Osteoblast (primary cell): ENCODE data around the gene PLSCR2. TPM values are rescaled to one million over a fixed set of nuclear protein-coding genes. Genes with fewer than 3 reads are reported as not detected.
"Not testable (repeated sequence)": the region's sequence is repeated elsewhere in the genome, so short reads cannot be mapped to it uniquely, and the experiment has no call there.

Experiments
- DNase-seq: peaks from one replicate; pipeline ENCODE4 v3.0.0; 2011; ENCODE audit warnings: low spot score, mixed read lengths; ENCODE audit not compliant: insufficient read length; ENCODE audit errors: missing footprints
- H2AFZ ChIP-seq: 2 replicates; pipeline ENCODE4 v1.6.0; 2011; ENCODE audit warnings: mild to moderate bottlenecking, low read length
- H3K27ac ChIP-seq: 2 replicates; pipeline ENCODE4 v1.5.1; 2011; ENCODE audit warnings: mild to moderate bottlenecking, low read depth, low read length, moderate library complexity
- H3K27me3 ChIP-seq: 2 replicates; pipeline ENCODE4 v1.6.0; 2012; ENCODE audit warnings: mild to moderate bottlenecking, control low read depth, inconsistent platforms, low read length, moderate library complexity; ENCODE audit not compliant: insufficient read depth
- H3K36me3 ChIP-seq: 2 replicates; pipeline ENCODE4 v1.5.1; 2011; ENCODE audit warnings: mild to moderate bottlenecking, low read length, control low read depth, moderate library complexity; ENCODE audit not compliant: insufficient read depth
- H3K4me1 ChIP-seq: 2 replicates; pipeline ENCODE4 v1.5.1; 2011; ENCODE audit warnings: mild to moderate bottlenecking, low read length, control low read depth, moderate library complexity; ENCODE audit not compliant: insufficient read depth
- H3K4me2 ChIP-seq: 2 replicates; pipeline ENCODE4 v1.6.0; 2011; ENCODE audit warnings: mild to moderate bottlenecking, low read length; ENCODE audit not compliant: insufficient read depth
- H3K4me3 ChIP-seq: fragments of 200-600 bp; sonication (generic); 3 replicates; pipeline ENCODE4 v1.5.1; 2012; ENCODE audit warnings: mild to moderate bottlenecking, low read length, inconsistent platforms; ENCODE audit not compliant: insufficient read depth
- H3K79me2 ChIP-seq: 2 replicates; pipeline ENCODE4 v1.6.0; 2012; ENCODE audit warnings: mild to moderate bottlenecking, low read length, control low read depth, inconsistent platforms; ENCODE audit not compliant: insufficient read depth
- H3K9me3 ChIP-seq: 2 replicates; pipeline ENCODE4 v1.5.1; 2011; ENCODE audit warnings: low read depth, low read length, control low read depth
- H4K20me1 ChIP-seq: 2 replicates; pipeline ENCODE4 v1.6.0; 2012; ENCODE audit warnings: mild to moderate bottlenecking, low read length, control low read depth; ENCODE audit not compliant: insufficient read depth
- total RNA-seq: library from RNA; depleted of rRNA; stranded (reverse); fragments of >200 nt; gene quantifications from 2 replicates; pipeline ENCODE4 v1.2.3, GENCODE V29; 2012
- TF ChIP-seq, protein P1 (sequence below): IDR thresholded peaks from 2 replicates; pipeline ENCODE4 v1.5.1; 2011; ENCODE audit warnings: mild to moderate bottlenecking, low read depth, low read length, moderate library complexity; ENCODE audit errors: extremely low read depth

PLSCR2 gene
- total RNA-seq, 1 donor = not detected

DNA sequence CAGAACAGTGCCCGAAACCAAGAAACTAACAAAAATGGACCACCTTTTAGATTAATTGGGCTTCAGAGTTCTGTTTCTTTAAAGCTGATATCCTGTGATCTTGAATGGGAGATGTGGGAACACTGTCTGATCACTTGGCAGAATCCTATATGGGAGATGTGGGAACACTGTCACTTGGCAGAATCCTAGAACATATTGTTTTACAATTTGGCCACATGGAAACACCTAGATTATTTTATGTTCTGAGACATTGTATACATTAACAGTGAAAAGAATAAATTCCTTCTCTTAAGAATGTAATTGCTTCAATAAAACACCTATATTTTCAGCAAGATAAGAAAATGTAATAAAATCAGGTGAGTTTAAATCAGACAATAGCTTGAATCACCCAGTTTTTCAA lies 30.3 kb upstream of the PLSCR2 start:
- DNase-seq = no peak
- H3K4me2 ChIP-seq = no peak overlapping the region
- no peak overlapping the region for H2AFZ ChIP-seq
- H3K36me3 ChIP-seq = no peaks in the 10 kb centered on the region
- no peaks in the 10 kb centered on the region for H3K9me3 ChIP-seq
- H3K27ac ChIP-seq = no peak overlapping the region
- no peaks in the 10 kb centered on the region for H3K79me2 ChIP-seq
- H3K4me1 ChIP-seq = peaks cover 15% of the 10 kb centered on the region
- no peaks in the 10 kb centered on the region for H3K27me3 ChIP-seq
- TF ChIP-seq, protein P1, sequence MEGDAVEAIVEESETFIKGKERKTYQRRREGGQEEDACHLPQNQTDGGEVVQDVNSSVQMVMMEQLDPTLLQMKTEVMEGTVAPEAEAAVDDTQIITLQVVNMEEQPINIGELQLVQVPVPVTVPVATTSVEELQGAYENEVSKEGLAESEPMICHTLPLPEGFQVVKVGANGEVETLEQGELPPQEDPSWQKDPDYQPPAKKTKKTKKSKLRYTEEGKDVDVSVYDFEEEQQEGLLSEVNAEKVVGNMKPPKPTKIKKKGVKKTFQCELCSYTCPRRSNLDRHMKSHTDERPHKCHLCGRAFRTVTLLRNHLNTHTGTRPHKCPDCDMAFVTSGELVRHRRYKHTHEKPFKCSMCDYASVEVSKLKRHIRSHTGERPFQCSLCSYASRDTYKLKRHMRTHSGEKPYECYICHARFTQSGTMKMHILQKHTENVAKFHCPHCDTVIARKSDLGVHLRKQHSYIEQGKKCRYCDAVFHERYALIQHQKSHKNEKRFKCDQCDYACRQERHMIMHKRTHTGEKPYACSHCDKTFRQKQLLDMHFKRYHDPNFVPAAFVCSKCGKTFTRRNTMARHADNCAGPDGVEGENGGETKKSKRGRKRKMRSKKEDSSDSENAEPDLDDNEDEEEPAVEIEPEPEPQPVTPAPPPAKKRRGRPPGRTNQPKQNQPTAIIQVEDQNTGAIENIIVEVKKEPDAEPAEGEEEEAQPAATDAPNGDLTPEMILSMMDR = no peak
- H3K4me3 ChIP-seq = no peak overlapping the region
- no peaks in the 10 kb centered on the region for H4K20me1 ChIP-seq

DNA sequence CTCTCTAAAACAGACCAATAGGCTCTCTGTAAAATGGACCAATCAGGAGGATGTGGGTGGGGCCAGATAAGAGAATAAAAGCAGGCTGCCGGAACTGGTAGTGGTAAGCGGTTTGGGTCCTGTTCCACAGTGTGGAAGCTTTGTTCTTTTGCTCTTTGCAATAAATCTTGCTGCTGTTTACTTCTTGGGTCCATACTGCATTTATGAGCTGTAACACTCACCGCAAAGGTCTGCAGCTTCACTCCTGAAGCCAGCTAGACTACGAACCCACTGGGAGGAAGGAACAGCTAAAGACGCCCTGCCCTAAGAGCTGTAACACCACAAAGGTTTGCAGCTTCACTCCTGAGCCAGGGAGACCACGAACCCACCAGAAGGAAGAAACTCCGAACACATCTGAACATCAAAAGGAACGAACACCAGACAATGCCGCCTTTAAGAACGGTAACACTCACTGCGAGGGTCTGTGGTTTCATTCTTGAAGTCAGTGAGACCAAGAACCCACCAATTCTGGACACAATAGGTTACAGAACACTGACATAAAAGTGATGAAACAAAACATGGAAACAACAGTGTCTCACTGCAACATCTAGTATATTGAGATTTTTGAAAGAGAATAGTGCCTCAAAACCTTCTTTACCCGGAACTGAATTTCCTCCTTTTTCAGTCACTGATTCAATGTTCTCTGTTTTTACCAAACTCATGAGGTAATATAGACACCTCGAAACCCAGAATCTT lies 28.8 kb upstream of the PLSCR2 start:
- no peak overlapping the region for H3K27ac ChIP-seq
- DNase-seq = no peak
- no peaks in the 10 kb centered on the region for H3K27me3 ChIP-seq
- H4K20me1 ChIP-seq = no peaks in the 10 kb centered on the region
- TF ChIP-seq, protein P1 = no peak
- H3K4me3 ChIP-seq = no peak overlapping the region
- peaks cover 6% of the 10 kb centered on the region for H3K4me1 ChIP-seq
- H3K79me2 ChIP-seq = no peaks in the 10 kb centered on the region
- H3K9me3 ChIP-seq = no peaks in the 10 kb centered on the region
- H3K36me3 ChIP-seq = no peaks in the 10 kb centered on the region
- no peak overlapping the region for H2AFZ ChIP-seq
- H3K4me2 ChIP-seq = no peak overlapping the region

DNA sequence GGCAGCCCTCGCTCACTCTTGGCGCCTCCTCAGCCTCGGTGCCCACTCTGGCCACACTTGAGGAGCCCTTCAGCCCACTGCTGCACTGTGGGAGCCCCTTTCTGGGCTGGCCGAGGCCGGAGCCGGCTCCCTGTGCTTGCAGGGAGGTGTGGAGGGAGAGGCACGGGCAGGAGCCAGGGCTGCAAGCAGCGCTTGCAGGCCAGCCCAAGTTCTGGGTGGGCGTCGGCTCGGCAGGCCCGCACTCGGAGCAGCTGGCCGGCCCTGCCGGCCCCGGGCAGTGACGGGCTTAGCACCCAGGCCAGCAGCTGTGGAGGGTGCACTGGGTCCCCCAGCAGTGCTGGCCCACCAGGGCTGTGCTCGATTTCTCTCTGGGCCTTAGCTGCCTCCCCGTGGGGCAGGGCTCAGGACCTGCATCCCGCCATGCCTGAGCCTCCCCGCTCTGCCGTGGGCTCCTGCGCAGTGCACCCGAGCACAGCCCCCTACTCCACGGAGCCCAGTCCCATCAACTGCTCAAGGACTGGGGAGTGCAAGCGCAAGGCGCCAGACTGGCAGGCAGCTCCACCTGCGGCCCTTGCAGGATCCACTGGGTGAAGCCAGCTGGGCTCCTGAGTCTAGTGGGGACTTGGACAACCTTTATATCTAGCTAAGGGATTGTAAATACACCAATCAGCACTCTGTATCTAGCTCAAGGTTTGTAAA lies 27.9 kb upstream of the PLSCR2 start:
- H3K4me1 ChIP-seq, H3K27me3 ChIP-seq, H4K20me1 ChIP-seq, H3K4me2 ChIP-seq, H3K36me3 ChIP-seq, H2AFZ ChIP-seq, H3K4me3 ChIP-seq, DNase-seq, H3K27ac ChIP-seq, H3K79me2 ChIP-seq, H3K9me3 ChIP-seq: not testable (repeated sequence)

DNA sequence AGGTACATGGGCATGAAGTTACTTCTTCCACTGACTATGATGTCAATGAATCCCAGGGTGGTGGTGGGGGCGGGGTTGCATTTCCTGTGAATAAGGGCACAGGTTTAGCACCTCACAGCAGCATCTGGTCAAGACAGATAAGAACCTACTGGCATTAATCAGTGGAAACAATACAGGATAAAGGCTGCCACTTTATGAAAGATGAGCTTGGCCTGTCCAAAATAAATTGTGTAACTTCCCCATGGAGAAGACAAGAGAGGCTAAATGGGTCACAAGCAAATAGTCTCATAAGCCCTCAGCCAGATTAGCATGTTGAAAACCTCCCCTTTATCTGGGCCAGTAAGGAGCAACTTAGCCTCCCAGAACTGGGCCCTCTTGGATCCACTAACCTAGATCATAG lies 27.4 kb upstream of the PLSCR2 start:
- Histone ChIP-seq H3K9me3 (no peaks in the 10 kb centered on the region), H2AFZ (no peak overlapping the region), H3K27ac (no peak overlapping the region), H3K4me2 (no peak overlapping the region), H3K36me3 (no peaks in the 10 kb centered on the region), H3K4me3 (no peak overlapping the region), H3K79me2 (no peaks in the 10 kb centered on the region), H4K20me1 (no peaks in the 10 kb centered on the region), H3K4me1 (no peaks in the 10 kb centered on the region), H3K27me3 (no peaks in the 10 kb centered on the region)
- TF ChIP-seq, protein P1 = no peak
- no peak for DNase-seq
